H9 (cell line): Measurements from ENCODE around the gene SHB. TPM values are rescaled to one million over a fixed set of nuclear protein-coding genes. Genes with fewer than 3 reads are reported as not detected.

ENCODE experiments used
- DNase-seq: peaks from one replicate; pipeline ENCODE4 v3.0.0-alpha.2; 2017
- H2AFZ ChIP-seq: one replicate; pipeline ENCODE4 v1.6.1; 2013; ENCODE audit warnings: mild to moderate bottlenecking, low read length, control low read depth, moderate library complexity
- H2AK5ac ChIP-seq: 2 replicates; pipeline ENCODE4 v1.6.1; 2013; ENCODE audit warnings: low read length, control low read depth, mixed read lengths; ENCODE audit not compliant: insufficient read length
- H2BK120ac ChIP-seq: one replicate; pipeline ENCODE4 v1.6.1; 2013; ENCODE audit warnings: low read depth, mild to moderate bottlenecking, low read length, control low read depth, inconsistent platforms; ENCODE audit not compliant: poor library complexity, severe bottlenecking
- H2BK12ac ChIP-seq: 2 replicates; pipeline ENCODE4 v1.6.1; 2013; ENCODE audit warnings: low read length, control low read depth, mixed read lengths, low read depth; ENCODE audit not compliant: insufficient read length
- H2BK15ac ChIP-seq: 2 replicates; pipeline ENCODE4 v1.6.1; 2013; ENCODE audit warnings: low read depth, low read length, control low read depth
- H2BK20ac ChIP-seq: one replicate; pipeline ENCODE4 v1.6.1; 2013; ENCODE audit warnings: low read depth, mild to moderate bottlenecking, low read length, control low read depth, inconsistent platforms; ENCODE audit not compliant: poor library complexity, severe bottlenecking
- H2BK5ac ChIP-seq: 2 replicates; pipeline ENCODE4 v1.6.1; 2013; ENCODE audit warnings: low read length, control low read depth, mixed read lengths; ENCODE audit not compliant: insufficient read length
- H3K14ac ChIP-seq: 2 replicates; pipeline ENCODE4 v1.6.1; 2013; ENCODE audit warnings: low read length, control low read depth; ENCODE audit not compliant: insufficient read depth
- H3K18ac ChIP-seq: 2 replicates; pipeline ENCODE4 v1.6.1; 2013; ENCODE audit warnings: low read depth, mild to moderate bottlenecking, mixed read lengths, low read length, control low read depth; ENCODE audit not compliant: insufficient read length
- H3K23ac ChIP-seq: 2 replicates; pipeline ENCODE4 v1.6.1; 2013; ENCODE audit warnings: low read length, control low read depth, mixed read lengths, low read depth; ENCODE audit not compliant: insufficient read length
- H3K23me2 ChIP-seq: 2 replicates; pipeline ENCODE4 v1.6.1; 2013; ENCODE audit warnings: low read depth, mild to moderate bottlenecking, mixed read lengths, low read length, control low read depth; ENCODE audit not compliant: insufficient read length, poor library complexity, severe bottlenecking
- H3K27ac ChIP-seq: 2 replicates; pipeline ENCODE4 v1.5.1; 2013; ENCODE audit warnings: low read length, control low read depth, mixed read lengths, low read depth; ENCODE audit not compliant: insufficient read length
- H3K27me3 ChIP-seq: 2 replicates; pipeline ENCODE4 v1.6.1; 2013; ENCODE audit warnings: low read length, control low read depth, inconsistent platforms; ENCODE audit not compliant: insufficient read depth
- H3K4ac ChIP-seq: 2 replicates; pipeline ENCODE4 v1.6.1; 2013; ENCODE audit warnings: low read depth, mild to moderate bottlenecking, control low read depth, inconsistent platforms, low read length, moderate library complexity
- H3K4me1 ChIP-seq: 2 replicates; pipeline ENCODE4 v1.6.1; 2013; ENCODE audit warnings: low read length, control low read depth, inconsistent platforms; ENCODE audit not compliant: insufficient read depth
- H3K4me2 ChIP-seq: 2 replicates; pipeline ENCODE4 v1.6.1; 2013; ENCODE audit warnings: low read length, control low read depth, mixed read lengths; ENCODE audit not compliant: insufficient read length, insufficient read depth
- H3K56ac ChIP-seq: 2 replicates; pipeline ENCODE4 v1.6.1; 2013; ENCODE audit warnings: low read depth, mild to moderate bottlenecking, mixed read lengths, low read length, control low read depth; ENCODE audit not compliant: insufficient read length
- H3K79me1 ChIP-seq: 2 replicates; pipeline ENCODE4 v1.6.1; 2013; ENCODE audit warnings: low read depth, mild to moderate bottlenecking, moderate library complexity, low read length, control low read depth, inconsistent platforms; ENCODE audit not compliant: insufficient read depth, poor library complexity, severe bottlenecking
- H3K79me2 ChIP-seq: 2 replicates; pipeline ENCODE4 v1.6.1; 2013; ENCODE audit warnings: low read length, control low read depth, inconsistent platforms; ENCODE audit not compliant: insufficient read depth
- H3K9ac ChIP-seq: 2 replicates; pipeline ENCODE4 v1.6.1; 2013; ENCODE audit warnings: low read length, control low read depth, mixed read lengths; ENCODE audit not compliant: insufficient read length; ENCODE audit errors: extremely low read depth
- H3K9me3 ChIP-seq: one replicate; pipeline ENCODE4 v1.6.1; 2013; ENCODE audit warnings: low read depth, low read length, inconsistent platforms; ENCODE audit not compliant: control insufficient read depth
- H3T11ph ChIP-seq: one replicate; pipeline ENCODE4 v1.6.1; 2013; ENCODE audit warnings: mild to moderate bottlenecking, low read length, control low read depth, inconsistent platforms
- H4K20me1 ChIP-seq: one replicate; pipeline ENCODE4 v1.6.1; 2013; ENCODE audit not compliant: control insufficient read depth, insufficient read length, insufficient read depth
- H4K5ac ChIP-seq: 2 replicates; pipeline ENCODE4 v1.6.1; 2013; ENCODE audit warnings: low read depth, mild to moderate bottlenecking, mixed read lengths, low read length, control low read depth; ENCODE audit not compliant: insufficient read length
- H4K8ac ChIP-seq: replicated peaks from 2 replicates; pipeline ENCODE4 v1.6.1; 2013; ENCODE audit warnings: low read length, control low read depth, mixed read lengths, low read depth; ENCODE audit not compliant: insufficient read length
- H4K91ac ChIP-seq: 2 replicates; pipeline ENCODE4 v1.6.1; 2013; ENCODE audit warnings: low read depth, mild to moderate bottlenecking, moderate library complexity, mixed read lengths, low read length, control low read depth; ENCODE audit not compliant: insufficient read length
- H3K27ac Mint-ChIP-seq, 3 experiments: 2 replicates in 2 of 3; 3 replicates in 1 of 3; pipeline ENCODE4 v1.8.0; 2020 to 2021; ENCODE audit warnings: mixed read lengths in 3 of 3, mild to moderate bottlenecking in 1 of 3, moderate library complexity in 1 of 3
- H3K27me3 Mint-ChIP-seq: 2 replicates; pipeline ENCODE4 v1.8.0; 2021; ENCODE audit warnings: low read depth, mild to moderate bottlenecking, moderate library complexity, mixed read lengths
- H3K36me3 Mint-ChIP-seq, 3 experiments: 2 replicates in 2 of 3; 3 replicates in 1 of 3; pipeline ENCODE4 v1.8.0; 2020 to 2021; ENCODE audit warnings: low read depth in 3 of 3, mixed read lengths in 3 of 3; ENCODE audit not compliant: insufficient read depth in 1 of 3
- H3K4me1 Mint-ChIP-seq, 2 experiments: 2 replicates each; pipeline ENCODE4 v1.8.0; 2020; ENCODE audit warnings: mixed read lengths in 2 of 2
- H3K4me3 Mint-ChIP-seq, 2 experiments: 2 replicates in 1 of 2; 3 replicates in 1 of 2; pipeline ENCODE4 v1.8.0; 2020 to 2021; ENCODE audit warnings: mild to moderate bottlenecking in 2 of 2, mixed read lengths in 2 of 2, moderate library complexity in 1 of 2
- H3K9me3 Mint-ChIP-seq, 2 experiments: 2 replicates in 1 of 2; 3 replicates in 1 of 2; pipeline ENCODE4 v1.8.0; 2020; ENCODE audit warnings: mild to moderate bottlenecking in 2 of 2, mixed read lengths in 2 of 2, moderate library complexity in 1 of 2
- WGBS: extraction: QIAGEN DNeasy Blood & Tissue Kit; methylation state at CpG from one replicate; pipeline ENCODE4 v1.1.7; 2013; ENCODE audit warnings: missing lambda C conversion rate, low lambda C conversion rate, mixed read lengths; ENCODE audit not compliant: insufficient read length; ENCODE audit errors: extremely low coverage; 5-methylcytosine and 5-hydroxymethylcytosine counted together
- total RNA-seq: library from RNA; stranded (reverse); gene quantifications from 2 replicates; pipeline ENCODE4 v1.2.1, GENCODE V29; 2021
- TF ChIP-seq, protein P1 (sequence below): fragments of 200-600 bp; sonication (generic); conservative IDR thresholded peaks from 3 replicates; pipeline ENCODE4 v1.8.0; 2021; ENCODE audit warnings: antibody characterized with exemption, mild to moderate bottlenecking

SHB gene
- total RNA-seq, 1 experiment from 2014 or later: 14.6 TPM

DNA sequence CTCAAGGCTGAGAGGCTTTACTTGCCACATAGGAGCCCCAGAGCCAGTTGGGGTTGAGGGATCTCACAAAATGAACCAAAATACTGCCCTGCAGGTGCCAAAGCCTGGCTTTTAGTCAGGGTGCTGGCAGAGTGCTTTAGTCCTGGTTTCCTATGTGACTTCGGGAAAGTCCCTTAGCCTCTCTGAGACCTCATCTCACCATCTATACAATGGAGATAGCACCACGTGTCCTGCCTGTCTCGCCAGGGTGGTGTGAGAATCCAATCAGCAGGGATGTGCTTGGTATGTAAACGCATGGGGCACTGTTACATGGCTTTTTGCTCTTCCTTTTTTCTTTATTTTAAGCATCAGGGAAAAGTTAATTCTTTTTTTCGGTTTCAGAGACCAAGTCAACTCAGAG lies 68.3 kb downstream of the SHB start:
- H2AK5ac ChIP-seq: no peak overlapping the region
- no peaks in the 10 kb centered on the region for H3K9me3 Mint-ChIP-seq
- no peaks in the 10 kb centered on the region for H3K23me2 ChIP-seq
- H2AFZ ChIP-seq: no peak overlapping the region
- H2BK20ac ChIP-seq: no peak overlapping the region
- no peak overlapping the region for H3K18ac ChIP-seq
- no peak overlapping the region for H2BK120ac ChIP-seq
- TF ChIP-seq, protein P1, sequence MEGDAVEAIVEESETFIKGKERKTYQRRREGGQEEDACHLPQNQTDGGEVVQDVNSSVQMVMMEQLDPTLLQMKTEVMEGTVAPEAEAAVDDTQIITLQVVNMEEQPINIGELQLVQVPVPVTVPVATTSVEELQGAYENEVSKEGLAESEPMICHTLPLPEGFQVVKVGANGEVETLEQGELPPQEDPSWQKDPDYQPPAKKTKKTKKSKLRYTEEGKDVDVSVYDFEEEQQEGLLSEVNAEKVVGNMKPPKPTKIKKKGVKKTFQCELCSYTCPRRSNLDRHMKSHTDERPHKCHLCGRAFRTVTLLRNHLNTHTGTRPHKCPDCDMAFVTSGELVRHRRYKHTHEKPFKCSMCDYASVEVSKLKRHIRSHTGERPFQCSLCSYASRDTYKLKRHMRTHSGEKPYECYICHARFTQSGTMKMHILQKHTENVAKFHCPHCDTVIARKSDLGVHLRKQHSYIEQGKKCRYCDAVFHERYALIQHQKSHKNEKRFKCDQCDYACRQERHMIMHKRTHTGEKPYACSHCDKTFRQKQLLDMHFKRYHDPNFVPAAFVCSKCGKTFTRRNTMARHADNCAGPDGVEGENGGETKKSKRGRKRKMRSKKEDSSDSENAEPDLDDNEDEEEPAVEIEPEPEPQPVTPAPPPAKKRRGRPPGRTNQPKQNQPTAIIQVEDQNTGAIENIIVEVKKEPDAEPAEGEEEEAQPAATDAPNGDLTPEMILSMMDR: no peak
- no peak overlapping the region for H3T11ph ChIP-seq
- no peaks in the 10 kb centered on the region for H4K20me1 ChIP-seq
- H3K27me3 ChIP-seq: no peaks in the 10 kb centered on the region
- no peak overlapping the region for H3K27ac ChIP-seq
- no peak overlapping the region for H4K5ac ChIP-seq
- H3K27me3 Mint-ChIP-seq: no peaks in the 10 kb centered on the region
- no peak overlapping the region for H3K56ac ChIP-seq
- WGBS: no CpG with 5 or more reads among the region's 5 CpGs
- H3K4ac ChIP-seq: no peak overlapping the region
- no peaks in the 10 kb centered on the region for H3K79me2 ChIP-seq
- H3K4me2 ChIP-seq: no peak overlapping the region
- H3K79me1 ChIP-seq: no peaks in the 10 kb centered on the region
- H3K4me3 Mint-ChIP-seq: no peak overlapping the region
- H3K4me1 ChIP-seq: no peaks in the 10 kb centered on the region
- no peak overlapping the region for H2BK5ac ChIP-seq
- DNase-seq: no peak
- H2BK12ac ChIP-seq: no peak overlapping the region
- no peak overlapping the region for H4K91ac ChIP-seq
- H3K9me3 ChIP-seq: no peaks in the 10 kb centered on the region
- H2BK15ac ChIP-seq: no peak overlapping the region
- H3K36me3 Mint-ChIP-seq: no peaks in the 10 kb centered on the region
- H3K14ac ChIP-seq: no peak overlapping the region
- no peak overlapping the region for H3K23ac ChIP-seq
- H3K9ac ChIP-seq: no peak overlapping the region
- no peak overlapping the region for H4K8ac ChIP-seq
- peak overlapping the region in 2 of 3 experiments; percentile 12 to 59; a peak in 3 of 7 replicates for H3K27ac Mint-ChIP-seq
- H3K4me1 Mint-ChIP-seq: peaks cover 16 to 37% of the 10 kb centered on the region in 2 experiments
